SK-N-SH (cell line): ENCODE measurements around the gene BCAN. TPM values are rescaled to one million over a fixed set of nuclear protein-coding genes. Genes with fewer than 3 reads are reported as not detected.

Experiments used
- CTCF ChIA-PET: fragments of 300-600, 350-600 bp; formaldehyde crosslinking; extraction: SDS; loops from one replicate; lab custom pipeline; 2021; lab: Yijun Ruan, JAX
- POLR2A ChIA-PET: fragments of 350-600 bp; sonication (Branson Sonifier 250); formaldehyde crosslinking; extraction: SDS; loops from one replicate; lab custom pipeline; 2020; ENCODE audit warnings: antibody characterized with exemption, inconsistent platforms; lab: Yijun Ruan, JAX
- DNase-seq: peaks from one replicate; pipeline ENCODE4 v3.0.0; 2012
- H2AFZ ChIP-seq: fragments of 200-600 bp; sonication (generic); 2 replicates; pipeline ENCODE4 v1.8.1; 2016; ENCODE audit warnings: antibody characterized with exemption, mild to moderate bottlenecking, low read depth
- H3F3A ChIP-seq: fragments of 200-600 bp; sonication (generic); replicated peaks from 2 replicates; pipeline ENCODE3; 2016; ENCODE audit warnings: antibody characterized with exemption, mild to moderate bottlenecking; ENCODE audit not compliant: insufficient read depth
- H3K27ac ChIP-seq, 2 experiments: fragments of 200-500 bp in 1 of 2; fragments of 200-600 bp in 1 of 2; sonication (Bioruptor generic) in 1 of 2; sonication (generic), shearing (Covaris generic) in 1 of 2; 2 replicates each; pipeline versions ENCODE4 v1.5.1 to v1.6.1; 2014 to 2016; ENCODE audit warnings: low read depth in 2 of 2, inconsistent platforms in 1 of 2, low read length in 1 of 2, mild to moderate bottlenecking in 1 of 2, mixed read lengths in 1 of 2
- H3K27me3 ChIP-seq: fragments of 200-600 bp; sonication (generic), shearing (Covaris generic); 2 replicates; pipeline ENCODE4 v1.6.1; 2016; ENCODE audit warnings: mixed run types; ENCODE audit not compliant: insufficient read depth
- H3K36me3 ChIP-seq, 2 experiments: fragments of 200-500 bp in 1 of 2; fragments of 200-600 bp in 1 of 2; sonication (Bioruptor generic) in 1 of 2; sonication (generic) in 1 of 2; replicated peaks in 1 of 2; 2 replicates each; pipeline versions ENCODE3 to v1.5.1; 2014 to 2016; ENCODE audit warnings: low read length in 1 of 2, mild to moderate bottlenecking in 1 of 2; ENCODE audit not compliant: insufficient read depth in 2 of 2, control insufficient read depth in 1 of 2
- H3K4me1 ChIP-seq, 2 experiments: fragments of 200-500 bp in 1 of 2; fragments of 200-600 bp in 1 of 2; sonication (Bioruptor generic) in 1 of 2; sonication (generic), shearing (Covaris generic) in 1 of 2; 2 replicates each; pipeline versions ENCODE4 v1.5.1 to v1.6.1; 2014 to 2016; ENCODE audit warnings: low read depth in 1 of 2, low read length in 1 of 2, mixed run types in 1 of 2; ENCODE audit not compliant: insufficient read depth in 2 of 2, control insufficient read depth in 1 of 2
- H3K4me2 ChIP-seq: fragments of 200-600 bp; sonication (generic), shearing (Covaris generic); 2 replicates; pipeline ENCODE4 v1.6.1; 2017; ENCODE audit warnings: mixed run types
- H3K4me3 ChIP-seq, 2 experiments: fragments of 200-500 bp in 1 of 2; fragments of 200-600 bp in 1 of 2; sonication (Bioruptor generic) in 1 of 2; sonication (generic), shearing (Covaris generic) in 1 of 2; 2 replicates each; pipeline versions ENCODE4 v1.5.1 to v1.8.1; 2014 to 2016; ENCODE audit warnings: low read depth in 2 of 2, inconsistent platforms in 1 of 2, low read length in 1 of 2, mild to moderate bottlenecking in 1 of 2, mixed read lengths in 1 of 2, moderate library complexity in 1 of 2
- H3K79me2 ChIP-seq: fragments of 200-600 bp; sonication (generic); 2 replicates; pipeline ENCODE4 v1.8.1; 2017; ENCODE audit warnings: mild to moderate bottlenecking; ENCODE audit not compliant: insufficient read depth
- H3K9ac ChIP-seq: fragments of 200-600 bp; sonication (generic); 2 replicates; pipeline ENCODE4 v1.6.1; 2017; ENCODE audit warnings: mixed run types
- H3K9me2 ChIP-seq: fragments of 200-600 bp; sonication (generic); 2 replicates; pipeline ENCODE4 v1.6.1; 2017; ENCODE audit warnings: mixed run types
- H3K9me3 ChIP-seq: fragments of 200-600 bp; sonication (generic); 2 replicates; pipeline ENCODE4 v1.6.1; 2017; ENCODE audit warnings: mixed run types, mild to moderate bottlenecking, moderate library complexity
- H4K20me1 ChIP-seq: fragments of 200-600 bp; sonication (generic); 2 replicates; pipeline ENCODE4 v1.6.1; 2017; ENCODE audit warnings: mild to moderate bottlenecking, mixed run types; ENCODE audit not compliant: insufficient read depth
- EP300 ChIP-seq, 2 experiments: IDR thresholded peaks; 2 replicates each; pipeline versions ENCODE4 v1.4.0 to v1.6.1; 2012; ENCODE audit warnings: borderline replicate concordance in 1 of 2, low read depth in 1 of 2, low read length in 1 of 2
- EZH2phosphoT487 ChIP-seq: fragments of 200-600 bp; sonication (generic); IDR thresholded peaks from 2 replicates; pipeline ENCODE4 v1.6.1; 2017; ENCODE audit warnings: low read depth, mixed run types, mild to moderate bottlenecking, antibody characterized with exemption, moderate library complexity, borderline replicate concordance
- FOXM1 ChIP-seq: IDR thresholded peaks from 2 replicates; pipeline ENCODE4 v1.4.0; 2012; ENCODE audit warnings: low read depth, mild to moderate bottlenecking
- GABPA ChIP-seq: IDR thresholded peaks from 2 replicates; pipeline ENCODE4 v1.4.0; 2012; ENCODE audit warnings: low read depth, mild to moderate bottlenecking
- MEF2A ChIP-seq: IDR thresholded peaks from 2 replicates; pipeline ENCODE4 v1.4.0; 2012; ENCODE audit warnings: low read depth, borderline replicate concordance
- RAD21 ChIP-seq: IDR thresholded peaks from 2 replicates; pipeline ENCODE4 v1.6.1; 2012; ENCODE audit warnings: mild to moderate bottlenecking, low read length
- RCOR1 ChIP-seq: fragments of 150-350 bp; IDR thresholded peaks from 2 replicates; pipeline ENCODE4 v1.6.1; 2017; ENCODE audit warnings: antibody characterized with exemption, low read length
- TAF1 ChIP-seq: IDR thresholded peaks from 2 replicates; pipeline ENCODE4 v1.6.1; 2012; ENCODE audit warnings: low read depth, mild to moderate bottlenecking, low read length, moderate library complexity, borderline replicate concordance
- TCF12 ChIP-seq: IDR thresholded peaks from 2 replicates; pipeline ENCODE4 v1.4.0; 2012
- YY1 ChIP-seq: IDR thresholded peaks from 2 replicates; pipeline ENCODE4 v1.4.0; 2012; ENCODE audit warnings: low read depth, mild to moderate bottlenecking
- ZBTB33 ChIP-seq: IDR thresholded peaks from 2 replicates; pipeline ENCODE4 v1.4.0; 2012; ENCODE audit warnings: low read depth, borderline replicate concordance
- WGBS: methylation state at CpG from one replicate; pipeline ENCODE4 v1.1.6; 2017; ENCODE audit warnings: low lambda C conversion rate; 5-methylcytosine and 5-hydroxymethylcytosine counted together
- polyA plus RNA-seq, 3 experiments: library from polyadenylated mRNA; depleted of rRNA; stranded (reverse); fragments of >200 nt; gene quantifications; 2 replicates each; pipeline ENCODE4 v1.2.3, GENCODE V29; 2012
- TF ChIP-seq, protein P1 (sequence below): fragments of 200-600 bp; sonication (generic); IDR thresholded peaks from 2 replicates; pipeline ENCODE4 v1.6.1; 2017; ENCODE audit warnings: antibody characterized with exemption, mild to moderate bottlenecking, moderate library complexity
- TF ChIP-seq, protein P2 (sequence below): fragments of 150-350 bp; IDR thresholded peaks from 2 replicates; pipeline ENCODE4 v1.6.1; 2016; ENCODE audit warnings: mild to moderate bottlenecking, low read depth, low read length

Gene BCAN
- polyA plus RNA-seq, 1 of the 3 experiments (the other 2 are of a cell fraction) = 0.25 TPM

- Histone ChIP-seq H4K20me1 (no peaks in the 10 kb centered on the region), H3K36me3 (no peaks in the 10 kb centered on the region), H2AFZ (no peak overlapping the region), H3K4me1 (peaks cover 0 to 21% of the 10 kb centered on the region in 2 experiments; a peak in 1 of 4 replicates), H3K79me2 (no peaks in the 10 kb centered on the region), H3K9me2 (no peaks in the 10 kb centered on the region), H3F3A (peaks cover 5% of the 10 kb centered on the region), H3K4me2 (no peak overlapping the region), H3K27ac (no peak overlapping the region), H3K9me3 (no peaks in the 10 kb centered on the region)
- WGBS = 70% methylated on average over 2 of the region's 3 CpGs
- ChIA-PET POLR2A (interaction anchor here (1.0 kb wide), 1 partner anchor 143 kb away, joined by 3 read pairs; the partner anchor contains the start of gene MEF2D), CTCF (interaction anchor here (0.6 to 17.8 kb wide), 9 partner anchors 14 to 82 kb away, joined by 3 to 252 read pairs (median 3); partner anchors contain the start of genes HAPLN2 and NES)
- no peak for DNase-seq
- TF ChIP-seq EZH2phosphoT487 (no peak), RCOR1 (no peak), ZBTB33 (no peak), GABPA (no peak), RAD21 (no peak), TCF12 (no peak), YY1 (no peak), MEF2A (no peak), FOXM1 (no peak), EP300 (IDR thresholded peaks at IDR 0.05; ENCODE audit: borderline replicate concordance in 1 of 2, low read depth in 1 of 2, low read length in 1 of 2) (no peak)
- TF ChIP-seq, protein P1, sequence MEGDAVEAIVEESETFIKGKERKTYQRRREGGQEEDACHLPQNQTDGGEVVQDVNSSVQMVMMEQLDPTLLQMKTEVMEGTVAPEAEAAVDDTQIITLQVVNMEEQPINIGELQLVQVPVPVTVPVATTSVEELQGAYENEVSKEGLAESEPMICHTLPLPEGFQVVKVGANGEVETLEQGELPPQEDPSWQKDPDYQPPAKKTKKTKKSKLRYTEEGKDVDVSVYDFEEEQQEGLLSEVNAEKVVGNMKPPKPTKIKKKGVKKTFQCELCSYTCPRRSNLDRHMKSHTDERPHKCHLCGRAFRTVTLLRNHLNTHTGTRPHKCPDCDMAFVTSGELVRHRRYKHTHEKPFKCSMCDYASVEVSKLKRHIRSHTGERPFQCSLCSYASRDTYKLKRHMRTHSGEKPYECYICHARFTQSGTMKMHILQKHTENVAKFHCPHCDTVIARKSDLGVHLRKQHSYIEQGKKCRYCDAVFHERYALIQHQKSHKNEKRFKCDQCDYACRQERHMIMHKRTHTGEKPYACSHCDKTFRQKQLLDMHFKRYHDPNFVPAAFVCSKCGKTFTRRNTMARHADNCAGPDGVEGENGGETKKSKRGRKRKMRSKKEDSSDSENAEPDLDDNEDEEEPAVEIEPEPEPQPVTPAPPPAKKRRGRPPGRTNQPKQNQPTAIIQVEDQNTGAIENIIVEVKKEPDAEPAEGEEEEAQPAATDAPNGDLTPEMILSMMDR = no peak
- TF ChIP-seq, protein P2, sequence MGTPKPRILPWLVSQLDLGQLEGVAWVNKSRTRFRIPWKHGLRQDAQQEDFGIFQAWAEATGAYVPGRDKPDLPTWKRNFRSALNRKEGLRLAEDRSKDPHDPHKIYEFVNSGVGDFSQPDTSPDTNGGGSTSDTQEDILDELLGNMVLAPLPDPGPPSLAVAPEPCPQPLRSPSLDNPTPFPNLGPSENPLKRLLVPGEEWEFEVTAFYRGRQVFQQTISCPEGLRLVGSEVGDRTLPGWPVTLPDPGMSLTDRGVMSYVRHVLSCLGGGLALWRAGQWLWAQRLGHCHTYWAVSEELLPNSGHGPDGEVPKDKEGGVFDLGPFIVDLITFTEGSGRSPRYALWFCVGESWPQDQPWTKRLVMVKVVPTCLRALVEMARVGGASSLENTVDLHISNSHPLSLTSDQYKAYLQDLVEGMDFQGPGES = no peak
- TF ChIP-seq, all 33 proteins: peak for 0
- no peak overlapping the region for H3K9ac ChIP-seq
- H3K27me3 ChIP-seq = peaks cover 16% of the 10 kb centered on the region
- H3K4me3 ChIP-seq = no peak overlapping the region
Measured at GRCh38 chr1:156644146-156644545, 2.2 kb downstream of the BCAN start.

DNA sequence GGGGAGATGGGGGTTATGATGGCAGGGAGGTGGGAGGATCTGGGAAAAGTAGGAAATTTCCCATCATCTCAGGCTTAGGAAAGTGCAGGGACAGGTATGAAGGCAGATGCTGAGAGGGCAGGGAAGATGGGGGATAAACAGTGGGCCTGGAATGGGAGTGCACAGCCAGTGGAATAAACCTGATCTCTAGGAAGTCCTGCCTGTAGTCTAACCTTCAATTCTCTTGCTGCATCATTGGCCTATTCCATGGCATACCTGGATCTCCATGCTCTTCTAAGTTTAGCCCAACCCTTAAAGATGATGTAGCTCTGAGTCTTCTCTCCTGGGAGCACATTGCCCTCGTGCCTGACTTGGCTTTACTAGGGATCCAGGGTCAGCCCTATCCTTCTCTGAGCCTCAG lies 2.7 kb downstream of the BCAN start:
- no peak for DNase-seq
- peaks cover 5% of the 10 kb centered on the region for H3F3A ChIP-seq
- H3K4me2 ChIP-seq = no peak overlapping the region
- no peaks in the 10 kb centered on the region for H3K9me2 ChIP-seq
- no peaks in the 10 kb centered on the region for H3K36me3 ChIP-seq
- H3K4me1 ChIP-seq = peaks cover 0 to 16% of the 10 kb centered on the region in 2 experiments; a peak in 1 of 4 replicates
- H4K20me1 ChIP-seq = no peaks in the 10 kb centered on the region
- no peak for TF ChIP-seq TAF1
- POLR2A ChIA-PET = no interaction called here
- H3K4me3 ChIP-seq = no peak overlapping the region
- CTCF ChIA-PET = interaction anchor here (0.8 to 17.8 kb wide), 6 partner anchors 14 to 81 kb away, joined by 3 to 252 read pairs (median 7); no protein-coding TSS in a partner anchor
- no peaks in the 10 kb centered on the region for H3K79me2 ChIP-seq
- H2AFZ ChIP-seq = no peak overlapping the region
- H3K27ac ChIP-seq = no peak overlapping the region
- no peaks in the 10 kb centered on the region for H3K9me3 ChIP-seq
- 50% methylated on average over 1 of the region's 1 CpG for WGBS
- H3K9ac ChIP-seq = no peak overlapping the region
- peaks cover 12% of the 10 kb centered on the region for H3K27me3 ChIP-seq
